Esophagus muscularis mucosa (tissue), 4 donors: ENCODE results near the gene SLC16A12. TPM values are rescaled to one million over a fixed set of nuclear protein-coding genes. Genes with fewer than 3 reads are reported as not detected.

Source experiments
- DNase-seq: peaks from one replicate; pipeline ENCODE4 v3.0.0-alpha.2; 2017; ENCODE audit errors: extremely low spot score
- H3K27ac ChIP-seq, 4 donors: fragments of 200-600 bp; sonication (generic); replicated peaks in 1 of 4; 1 replicate in 3 of 4; 2 replicates in 1 of 4; pipeline ENCODE4 v1.5.1; 2016 to 2019; ENCODE audit warnings: mild to moderate bottlenecking in 1 of 4
- H3K27me3 ChIP-seq, 4 donors: fragments of 200-600 bp; sonication (generic); one replicate each; pipeline versions ENCODE4 v1.5.1 to v1.6.0; 2016 to 2019
- H3K36me3 ChIP-seq, 4 donors: fragments of 200-600 bp; sonication (generic); one replicate each; pipeline ENCODE4 v1.5.1; 2016 to 2019
- H3K4me1 ChIP-seq, 4 donors: fragments of 200-600 bp; sonication (generic); one replicate each; pipeline ENCODE4 v1.5.1; 2016 to 2019
- H3K4me3 ChIP-seq, 4 donors: fragments of 200-600 bp; sonication (generic); 1 replicate in 2 of 4; 2 replicates in 2 of 4; pipeline ENCODE4 v1.5.1; 2016 to 2019; ENCODE audit warnings: mild to moderate bottlenecking in 4 of 4, moderate library complexity in 1 of 4
- H3K9me3 ChIP-seq, 4 donors: fragments of 200-600 bp; sonication (generic); 1 replicate in 3 of 4; 2 replicates in 1 of 4; pipeline ENCODE4 v1.5.1; 2016 to 2019
- EP300 ChIP-seq: sonication (generic); formaldehyde crosslinking; IDR thresholded peaks from one replicate; pipeline ENCODE4 v1.6.1; 2017; ENCODE audit warnings: antibody characterized with exemption
- POLR2A ChIP-seq: fragments of 450-650 bp; IDR thresholded peaks from one replicate; pipeline ENCODE4 v1.6.1; 2017; ENCODE audit warnings: antibody characterized with exemption, moderate library complexity, mild to moderate bottlenecking, low read depth
- POLR2AphosphoS5 ChIP-seq, 2 donors: sonication (generic); formaldehyde crosslinking; IDR thresholded peaks; one replicate each; pipeline ENCODE4 v1.6.1; 2017; ENCODE audit warnings: antibody characterized with exemption in 2 of 2
- WGBS: methylation state at CpG from one replicate; pipeline ENCODE4 v1.1.5; 2018; 5-methylcytosine and 5-hydroxymethylcytosine counted together
- intact Hi-C: fragments of 100-400 bp; cut with DNase I; formaldehyde crosslinking; loops from one replicate; pipeline ENCODE4 v1.15.1; 2023
- total RNA-seq, 4 donors: library from RNA; depleted of rRNA; stranded (reverse); fragments of >200 nt; gene quantifications; one replicate each; pipeline versions ENCODE4 v1.1.0 to v1.2.1, GENCODE V29; 2016
- TF ChIP-seq, protein P1 (sequence below), 3 experiments: fragments of 200-600 bp in 2 of 3; fragments of 450-650 bp in 1 of 3; sonication (generic) in 2 of 3; IDR thresholded peaks; one replicate each; pipeline ENCODE4 v1.5.1; 2017 to 2019; ENCODE audit warnings: antibody characterized with exemption in 3 of 3, mild to moderate bottlenecking in 2 of 3, moderate library complexity in 1 of 3

SLC16A12 gene
- total RNA-seq, 4 donors from 2014 or later: 0.83 to 2.2 (median 1.9) TPM

- 95% methylated on average over 1 of the region's 1 CpG for WGBS
- Histone ChIP-seq H3K27ac (no peak overlapping the region), H3K4me1 (peaks cover 20 to 34% (median 32%) of the 10 kb centered on the region in 4 donors)
Measured at GRCh38 chr10:89520706-89521105, 14.7 kb downstream of the SLC16A12 start.

GRCh38 chr10:89518876-89519842 is 16.2 kb downstream of the SLC16A12 start:
- no peak for DNase-seq
- intact Hi-C loops: no loop called here
- Histone ChIP-seq H3K4me1 (peaks cover 27 to 41% (median 39%) of the 10 kb centered on the region in 4 donors), H3K27me3 (no peaks in the 10 kb centered on the region), H3K36me3 (no peaks in the 10 kb centered on the region), H3K9me3 (no peaks in the 10 kb centered on the region), H3K4me3 (no peak overlapping the region), H3K27ac (peak overlapping the region in 3 of 4 donors; percentile 54 to 61 (median 56))
- WGBS: 83% methylated on average over 12 of the region's 12 CpGs
- TF ChIP-seq POLR2AphosphoS5 (IDR thresholded peaks at IDR 0.05) (peak in 1 of 2 donors; percentile 15), EP300 (no peak), POLR2A (no peak)

More at GRCh38 chr10:89520706-89521105, 14.7 kb downstream of the SLC16A12 start:
- Histone ChIP-seq H3K36me3 (no peaks in the 10 kb centered on the region), H3K27me3 (no peaks in the 10 kb centered on the region), H3K9me3 (no peaks in the 10 kb centered on the region), H3K4me3 (no peak overlapping the region)
- no peak for DNase-seq
- TF ChIP-seq POLR2AphosphoS5 (IDR thresholded peaks at IDR 0.05) (no peak), POLR2A (no peak), EP300 (no peak)
- TF ChIP-seq, protein P1, sequence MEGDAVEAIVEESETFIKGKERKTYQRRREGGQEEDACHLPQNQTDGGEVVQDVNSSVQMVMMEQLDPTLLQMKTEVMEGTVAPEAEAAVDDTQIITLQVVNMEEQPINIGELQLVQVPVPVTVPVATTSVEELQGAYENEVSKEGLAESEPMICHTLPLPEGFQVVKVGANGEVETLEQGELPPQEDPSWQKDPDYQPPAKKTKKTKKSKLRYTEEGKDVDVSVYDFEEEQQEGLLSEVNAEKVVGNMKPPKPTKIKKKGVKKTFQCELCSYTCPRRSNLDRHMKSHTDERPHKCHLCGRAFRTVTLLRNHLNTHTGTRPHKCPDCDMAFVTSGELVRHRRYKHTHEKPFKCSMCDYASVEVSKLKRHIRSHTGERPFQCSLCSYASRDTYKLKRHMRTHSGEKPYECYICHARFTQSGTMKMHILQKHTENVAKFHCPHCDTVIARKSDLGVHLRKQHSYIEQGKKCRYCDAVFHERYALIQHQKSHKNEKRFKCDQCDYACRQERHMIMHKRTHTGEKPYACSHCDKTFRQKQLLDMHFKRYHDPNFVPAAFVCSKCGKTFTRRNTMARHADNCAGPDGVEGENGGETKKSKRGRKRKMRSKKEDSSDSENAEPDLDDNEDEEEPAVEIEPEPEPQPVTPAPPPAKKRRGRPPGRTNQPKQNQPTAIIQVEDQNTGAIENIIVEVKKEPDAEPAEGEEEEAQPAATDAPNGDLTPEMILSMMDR (IDR thresholded peaks at IDR 0.05): no peak
- intact Hi-C loops: no loop called here

GRCh38 chr10:89518108-89518507 is 17.3 kb downstream of the SLC16A12 start:
- intact Hi-C loops: no loop called here
- no peak for DNase-seq
- peaks cover 27 to 41% (median 39%) of the 10 kb centered on the region in 4 donors for H3K4me1 ChIP-seq

DNA sequence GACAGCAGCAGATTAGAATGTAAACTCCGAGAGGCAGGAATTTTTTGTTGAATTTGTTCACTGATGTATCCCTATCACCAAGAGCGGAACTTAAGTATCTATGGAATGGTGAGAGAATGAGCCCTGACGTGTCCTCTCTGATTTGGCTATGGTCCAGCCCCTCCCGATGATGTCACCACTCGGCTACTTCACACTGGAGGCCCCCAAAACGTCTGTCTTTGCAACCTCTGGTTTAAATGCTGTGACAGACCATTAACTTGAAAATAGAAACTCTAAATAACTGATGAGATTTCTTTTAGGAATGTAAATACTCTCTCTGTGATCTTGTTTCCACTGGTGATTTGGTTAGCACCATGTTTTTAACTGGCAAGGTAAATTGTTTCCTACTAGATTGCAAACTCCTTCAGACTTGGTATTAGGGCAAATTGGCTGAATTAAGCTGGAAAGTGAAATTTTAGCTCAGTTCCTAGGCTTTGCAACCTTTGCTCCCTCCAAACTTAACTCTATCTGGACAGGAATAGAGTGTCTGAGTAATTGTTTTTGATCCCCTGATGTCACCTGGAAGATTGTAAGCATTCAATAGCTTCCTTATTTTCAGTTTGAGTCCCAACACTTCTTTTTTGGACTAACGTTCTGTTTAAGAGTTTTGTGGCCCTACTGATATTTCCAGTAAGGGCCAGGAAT is 19.1 kb downstream of the SLC16A12 start:
- DNase-seq: no peak
- H3K9me3 ChIP-seq: no peaks in the 10 kb centered on the region
- TF ChIP-seq POLR2AphosphoS5 (IDR thresholded peaks at IDR 0.05): peak in 1 of 2 donors; percentile 14
- no peak for TF ChIP-seq POLR2A
- no peak for TF ChIP-seq EP300
- intact Hi-C loops: no loop called here
- WGBS: 34% methylated on average over 7 of the region's 7 CpGs
- peaks cover 27 to 38% (median 36%) of the 10 kb centered on the region in 4 donors for H3K4me1 ChIP-seq
- H3K27ac ChIP-seq: peak overlapping the region; percentile 43 to 72 (median 66)
- H3K27me3 ChIP-seq: no peaks in the 10 kb centered on the region
- no peaks in the 10 kb centered on the region for H3K36me3 ChIP-seq
- H3K4me3 ChIP-seq: peak overlapping the region in 2 of 4 donors; percentile 2 to 28

More at GRCh38 chr10:89518108-89518507, 17.3 kb downstream of the SLC16A12 start:
- TF ChIP-seq, protein P1 (IDR thresholded peaks at IDR 0.05): no peak
- TF ChIP-seq POLR2AphosphoS5 (IDR thresholded peaks at IDR 0.05): no peak
- TF ChIP-seq POLR2A: no peak
- no peak for TF ChIP-seq EP300
- Histone ChIP-seq H3K9me3 (no peaks in the 10 kb centered on the region), H3K4me3 (no peak overlapping the region), H3K27ac (peak overlapping the region; percentile 54 to 61 (median 58)), H3K27me3 (no peaks in the 10 kb centered on the region), H3K36me3 (no peaks in the 10 kb centered on the region)
- WGBS: 84% methylated on average over 3 of the region's 3 CpGs

DNA sequence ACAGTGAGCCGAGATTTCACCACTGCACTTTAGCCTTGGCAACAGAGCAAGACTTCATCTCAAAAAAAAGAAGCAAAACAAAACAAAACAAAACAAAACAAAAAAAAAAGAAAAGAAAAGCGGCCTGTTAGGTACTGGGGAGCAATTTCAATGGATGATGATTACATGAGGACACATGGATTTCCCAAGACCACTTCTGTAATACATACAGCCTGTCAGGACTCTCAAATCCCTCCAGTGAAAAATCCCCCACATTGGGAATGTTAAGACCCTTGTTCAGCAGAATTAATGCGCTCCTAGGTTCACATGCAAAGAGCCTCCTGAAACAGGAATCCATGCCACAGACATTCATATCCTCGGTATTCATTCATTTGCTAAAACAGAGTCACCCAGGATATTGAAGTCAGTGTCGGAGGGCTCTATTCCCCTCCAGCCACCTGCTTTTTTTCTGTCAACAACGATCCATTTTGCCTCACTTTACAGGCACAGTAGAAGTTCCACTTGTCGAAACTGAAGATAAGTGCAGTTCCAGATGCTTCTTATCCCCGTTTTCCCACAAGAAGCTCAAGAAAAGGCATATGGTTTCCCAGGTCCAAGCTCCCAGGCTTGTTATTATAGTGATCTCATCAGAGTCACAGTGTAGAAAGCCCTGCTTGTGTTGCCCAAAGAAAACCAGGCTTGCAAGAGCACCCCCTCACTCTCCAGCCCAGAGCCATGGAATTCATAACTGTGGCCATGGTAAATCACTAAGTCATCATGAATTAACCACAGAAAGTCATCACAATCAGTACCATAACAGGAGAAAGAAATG is 20.2 kb downstream of the SLC16A12 start:
- 77% methylated on average over 8 of the region's 8 CpGs for WGBS
- no peak for DNase-seq
- Histone ChIP-seq H3K36me3 (no peaks in the 10 kb centered on the region), H3K27ac (peak overlapping the region; percentile 43 to 72 (median 66)), H3K27me3 (no peaks in the 10 kb centered on the region), H3K4me1 (peaks cover 27 to 38% (median 36%) of the 10 kb centered on the region in 4 donors), H3K9me3 (peaks cover 0 to 2% (median 0%) of the 10 kb centered on the region in 4 donors), H3K4me3 (peak overlapping the region in 1 of 4 donors; percentile 2)
- TF ChIP-seq POLR2AphosphoS5 (IDR thresholded peaks at IDR 0.05) (no peak), EP300 (no peak), POLR2A (no peak)
- TF ChIP-seq, protein P1 (IDR thresholded peaks at IDR 0.05): no peak
- intact Hi-C loops: no loop called here
